ENCODE results near the gene ACSF2. TPM values are rescaled to one million over a fixed set of nuclear protein-coding genes. Genes with fewer than 3 reads are reported as not detected.

Gene ACSF2
- total and polyA plus RNA-seq, 2 of the 13 experiments (the other 11 are each of a cell fraction or from before 2014, with no cell fraction given): 87.3 to 109 TPM

GRCh38 chr17:50397111-50397918 lies 28.7 kb upstream of the ACSF2 start, which contains the start of gene LRRC59 (continued):
- peak; percentile 95 for TF ChIP-seq ZNF318 (CRISPR knock-in tag; IDR thresholded peaks at IDR 0.05)
- TF ChIP-seq ZNF230 (CRISPR knock-in tag; IDR thresholded peaks at IDR 0.05): peak; percentile 95
- no peak for TF ChIP-seq EZH2 (conservative IDR thresholded peaks at IDR 0.05; ENCODE audit: low read depth, low read length)
- TF ChIP-seq MXD3 (CRISPR knock-in tag; IDR thresholded peaks at IDR 0.05): peak; percentile 98
- TF ChIP-seq ZNF614 (CRISPR knock-in tag; IDR thresholded peaks at IDR 0.05; ENCODE audit: borderline replicate concordance): peak; percentile 97
- peak; percentile 83 for TF ChIP-seq HOMEZ (CRISPR knock-in tag; IDR thresholded peaks at IDR 0.05; ENCODE audit: low read depth)
- peak; percentile 98 for TF ChIP-seq ERF (CRISPR knock-in tag; IDR thresholded peaks at IDR 0.05)
- no peak; the same call in 1 of the 2 replicates for TF ChIP-seq ZNF441 (CRISPR knock-in tag; IDR thresholded peaks at IDR 0.05; ENCODE audit: borderline replicate concordance)
- peak; percentile 92 for TF ChIP-seq DPF2 (CRISPR knock-in tag; IDR thresholded peaks at IDR 0.05; ENCODE audit: borderline replicate concordance, low read depth)
- TF ChIP-seq ZNF274 (CRISPR knock-in tag; IDR thresholded peaks at IDR 0.05): peak; percentile 97
- no peak for TF ChIP-seq RAD51 (IDR thresholded peaks at IDR 0.05; ENCODE audit: borderline replicate concordance)
- TF ChIP-seq ZNF580 (CRISPR knock-in tag; IDR thresholded peaks at IDR 0.05; ENCODE audit: borderline replicate concordance, low read depth): peak; percentile 100
- no peak for TF ChIP-seq SIX1 (CRISPR knock-in tag; IDR thresholded peaks at IDR 0.05; ENCODE audit: borderline replicate concordance)
- 0 out of 2 replicates have a peak, but pooled peaks have one; percentile 75 for TF ChIP-seq ZNF468 (CRISPR knock-in tag; IDR thresholded peaks at IDR 0.05)
- TF ChIP-seq ZSCAN12 (CRISPR knock-in tag; IDR thresholded peaks at IDR 0.05): no peak
- peak; percentile 99 for TF ChIP-seq YEATS2 (CRISPR knock-in tag; IDR thresholded peaks at IDR 0.05; ENCODE audit: borderline replicate concordance)
- peak; percentile 93 for TF ChIP-seq RNF2 (conservative IDR thresholded peaks at IDR 0.05; ENCODE audit: low read depth)
- peak; percentile 42; the same call in 1 of the 2 replicates for TF ChIP-seq ZFP82 (CRISPR knock-in tag; IDR thresholded peaks at IDR 0.05; ENCODE audit: borderline replicate concordance)

Data from HepG2 (cell line).